Peyer's patch (tissue), 4 donors: ENCODE measurements around the gene MRPL10. TPM values are rescaled to one million over a fixed set of nuclear protein-coding genes. Genes with fewer than 3 reads are reported as not detected.

Experiments used
- DNase-seq, 3 donors: peaks; one replicate each; pipeline ENCODE4 v3.0.0-alpha.2; 2017 to 2019
- H3K27ac ChIP-seq, 4 donors: fragments of 200-600 bp; sonication (generic); one replicate each; pipeline ENCODE4 v1.5.1; 2016 to 2019
- H3K27me3 ChIP-seq, 2 donors: fragments of 200-600 bp; sonication (generic); one replicate each; pipeline ENCODE4 v1.5.1; 2019
- H3K36me3 ChIP-seq, 3 donors: fragments of 200-600 bp; sonication (generic); one replicate each; pipeline ENCODE4 v1.5.1; 2016 to 2019
- H3K4me1 ChIP-seq, 4 donors: fragments of 200-600 bp; sonication (generic); one replicate each; pipeline ENCODE4 v1.5.1; 2016 to 2019
- H3K4me3 ChIP-seq, 4 donors: fragments of 200-600 bp; sonication (generic); 1 replicate in 3 of 4; 2 replicates in 1 of 4; pipeline ENCODE4 v1.5.1; 2016 to 2019; ENCODE audit warnings: mild to moderate bottlenecking in 1 of 4
- H3K9me3 ChIP-seq, 4 donors: fragments of 200-600 bp; sonication (generic); one replicate each; pipeline ENCODE4 v1.5.1; 2016 to 2019; ENCODE audit warnings: mild to moderate bottlenecking in 1 of 4
- POLR2A ChIP-seq, 2 donors: fragments of 450-650 bp; IDR thresholded peaks; one replicate each; pipeline ENCODE4 v1.5.1; 2017; ENCODE audit warnings: antibody characterized with exemption in 2 of 2, mild to moderate bottlenecking in 2 of 2, moderate library complexity in 2 of 2
- total RNA-seq, 4 donors: library from RNA; depleted of rRNA; stranded (reverse); fragments of >200 nt; gene quantifications; one replicate each; pipeline ENCODE4 v1.1.0, GENCODE V29; 2016
- TF ChIP-seq, protein P1 (sequence below), 6 experiments: fragments of 450-650 bp in 4 of 6; fragments of 200-600 bp in 2 of 6; sonication (generic) in 1 of 6; IDR thresholded peaks; one replicate each; pipeline ENCODE4 v1.5.1; 2017 to 2019; ENCODE audit warnings: antibody characterized with exemption in 6 of 6, mild to moderate bottlenecking in 3 of 6, moderate library complexity in 1 of 6

MRPL10 gene
- total RNA-seq, 4 donors from 2014 or later = 30.5 to 50.4 (median 34.8) TPM

DNA sequence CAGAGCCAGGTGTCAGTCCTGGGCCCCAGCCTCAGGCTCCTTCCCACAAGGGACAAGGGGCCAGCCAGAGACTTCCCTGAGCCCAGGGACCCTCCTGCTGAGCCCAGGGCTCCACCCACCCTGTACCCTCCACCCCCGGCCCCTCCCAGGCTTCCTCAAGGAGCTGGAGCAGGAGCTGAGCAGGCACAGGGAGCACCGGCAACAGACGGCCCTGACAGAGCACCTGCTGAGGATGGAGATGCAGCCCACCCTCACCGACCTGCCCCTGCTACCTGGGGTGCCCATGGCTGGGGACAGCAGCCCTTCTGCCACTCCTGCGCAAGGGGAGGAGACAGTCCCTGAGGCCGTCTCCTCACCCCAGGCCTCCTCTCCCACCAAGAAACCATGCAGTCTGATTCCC is 5.3 kb upstream of the MRPL10 start:
- Histone ChIP-seq H3K36me3 (peaks cover 0 to 36% (median 0%) of the 10 kb centered on the region in 3 donors), H3K4me3 (no peak overlapping the region), H3K27ac (no peak overlapping the region), H3K4me1 (peaks cover 0 to 22% (median 11%) of the 10 kb centered on the region in 4 donors), H3K27me3 (no peaks in the 10 kb centered on the region), H3K9me3 (no peaks in the 10 kb centered on the region)
- TF ChIP-seq, protein P1, sequence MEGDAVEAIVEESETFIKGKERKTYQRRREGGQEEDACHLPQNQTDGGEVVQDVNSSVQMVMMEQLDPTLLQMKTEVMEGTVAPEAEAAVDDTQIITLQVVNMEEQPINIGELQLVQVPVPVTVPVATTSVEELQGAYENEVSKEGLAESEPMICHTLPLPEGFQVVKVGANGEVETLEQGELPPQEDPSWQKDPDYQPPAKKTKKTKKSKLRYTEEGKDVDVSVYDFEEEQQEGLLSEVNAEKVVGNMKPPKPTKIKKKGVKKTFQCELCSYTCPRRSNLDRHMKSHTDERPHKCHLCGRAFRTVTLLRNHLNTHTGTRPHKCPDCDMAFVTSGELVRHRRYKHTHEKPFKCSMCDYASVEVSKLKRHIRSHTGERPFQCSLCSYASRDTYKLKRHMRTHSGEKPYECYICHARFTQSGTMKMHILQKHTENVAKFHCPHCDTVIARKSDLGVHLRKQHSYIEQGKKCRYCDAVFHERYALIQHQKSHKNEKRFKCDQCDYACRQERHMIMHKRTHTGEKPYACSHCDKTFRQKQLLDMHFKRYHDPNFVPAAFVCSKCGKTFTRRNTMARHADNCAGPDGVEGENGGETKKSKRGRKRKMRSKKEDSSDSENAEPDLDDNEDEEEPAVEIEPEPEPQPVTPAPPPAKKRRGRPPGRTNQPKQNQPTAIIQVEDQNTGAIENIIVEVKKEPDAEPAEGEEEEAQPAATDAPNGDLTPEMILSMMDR (IDR thresholded peaks at IDR 0.05) = no peak
- no peak for DNase-seq

DNA sequence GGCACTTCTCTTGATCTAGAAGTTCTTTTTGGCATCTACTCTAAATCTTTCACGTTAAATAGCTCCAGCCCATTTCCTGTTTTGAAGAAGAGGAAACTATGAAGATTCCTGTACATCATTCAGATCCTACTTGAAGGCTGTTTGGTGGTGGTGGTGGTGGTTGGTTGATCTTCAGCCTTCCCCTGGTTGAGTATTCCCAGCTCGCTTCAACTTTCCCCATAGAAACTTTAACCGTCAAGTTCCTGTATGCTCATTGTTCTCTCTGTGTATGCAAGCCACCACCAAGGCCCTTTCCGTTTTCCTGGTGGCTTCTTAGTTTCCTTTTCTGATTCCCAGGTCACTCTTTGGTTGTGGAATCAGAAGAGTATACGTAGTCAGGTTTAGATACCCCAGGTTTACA is 3.4 kb upstream of the MRPL10 start:
- TF ChIP-seq, protein P1 (IDR thresholded peaks at IDR 0.05) = no peak
- TF ChIP-seq POLR2A (IDR thresholded peaks at IDR 0.05) = no peak
- Histone ChIP-seq H3K9me3 (no peaks in the 10 kb centered on the region), H3K27me3 (no peaks in the 10 kb centered on the region), H3K27ac (no peak overlapping the region), H3K4me1 (peaks cover 0 to 23% (median 5%) of the 10 kb centered on the region in 4 donors), H3K4me3 (no peak overlapping the region), H3K36me3 (peaks cover 0 to 36% (median 0%) of the 10 kb centered on the region in 3 donors)
- no peak for DNase-seq

GRCh38 chr17:47831934-47832327 is 590 bp upstream of the MRPL10 start:
- peak overlapping the region in 3 of 4 donors; percentile 70 to 77 (median 75) for H3K4me3 ChIP-seq

GRCh38 chr17:47830396-47831002 is 842 bp downstream of the MRPL10 start:
- no peak for TF ChIP-seq POLR2A (IDR thresholded peaks at IDR 0.05)
- TF ChIP-seq, protein P1 (IDR thresholded peaks at IDR 0.05) = no peak
- Histone ChIP-seq H3K36me3 (peaks cover 0 to 35% (median 0%) of the 10 kb centered on the region in 3 donors), H3K4me3 (peak overlapping the region; percentile 70 to 79 (median 76)), H3K4me1 (peaks cover 0 to 20% (median 5%) of the 10 kb centered on the region in 4 donors), H3K27ac (peak overlapping the region; percentile 82 to 85 (median 84)), H3K27me3 (no peaks in the 10 kb centered on the region), H3K9me3 (no peaks in the 10 kb centered on the region)
- DNase-seq = no peak

More at GRCh38 chr17:47831934-47832327, 590 bp upstream of the MRPL10 start:
- peaks cover 0 to 20% (median 5%) of the 10 kb centered on the region in 4 donors for H3K4me1 ChIP-seq
- TF ChIP-seq POLR2A (IDR thresholded peaks at IDR 0.05) = no peak
- TF ChIP-seq, protein P1 (IDR thresholded peaks at IDR 0.05) = no peak
- peaks cover 0 to 36% (median 0%) of the 10 kb centered on the region in 3 donors for H3K36me3 ChIP-seq
- peak overlapping the region in 2 of 4 donors; percentile 82 to 85 for H3K27ac ChIP-seq
- no peaks in the 10 kb centered on the region for H3K27me3 ChIP-seq
- H3K9me3 ChIP-seq = no peaks in the 10 kb centered on the region
- no peak for DNase-seq

GRCh38 chr17:47829870-47830269 is 1.5 kb downstream of the MRPL10 start:
- Histone ChIP-seq H3K4me1 (peaks cover 0 to 20% (median 5%) of the 10 kb centered on the region in 4 donors), H3K36me3 (peaks cover 0 to 40% (median 0%) of the 10 kb centered on the region in 3 donors), H3K27me3 (no peaks in the 10 kb centered on the region), H3K4me3 (peak overlapping the region in 1 of 4 donors; percentile 4), H3K9me3 (no peaks in the 10 kb centered on the region), H3K27ac (peak overlapping the region; percentile 82 to 85 (median 84))
- TF ChIP-seq, protein P1 (IDR thresholded peaks at IDR 0.05) = no peak
- TF ChIP-seq POLR2A (IDR thresholded peaks at IDR 0.05) = no peak
- DNase-seq = no peak
